ENCODE measurements around the gene DGKB.

Gene DGKB

DNA sequence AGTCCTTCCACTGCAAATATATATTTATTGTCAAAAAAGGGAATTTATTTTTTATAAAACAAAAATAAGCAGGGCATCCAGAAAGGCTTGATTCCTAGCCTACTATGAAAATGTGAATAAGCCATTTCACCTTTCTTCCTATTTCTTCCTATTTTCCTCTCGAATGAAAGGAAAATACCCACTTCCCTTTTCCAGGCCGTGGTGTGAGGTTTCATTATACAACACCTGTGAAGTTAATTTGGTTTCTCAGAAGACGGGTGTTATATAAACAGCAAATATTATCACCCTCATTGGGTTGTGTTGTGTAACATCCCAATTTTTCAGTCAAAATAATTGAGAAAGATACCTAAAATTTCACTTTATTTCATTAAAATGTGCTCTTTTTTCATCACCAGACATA lies 214.3 kb downstream of the DGKB start:
- no peak for DNase-seq (ENCODE audit: low read depth, low spot score)

DNA sequence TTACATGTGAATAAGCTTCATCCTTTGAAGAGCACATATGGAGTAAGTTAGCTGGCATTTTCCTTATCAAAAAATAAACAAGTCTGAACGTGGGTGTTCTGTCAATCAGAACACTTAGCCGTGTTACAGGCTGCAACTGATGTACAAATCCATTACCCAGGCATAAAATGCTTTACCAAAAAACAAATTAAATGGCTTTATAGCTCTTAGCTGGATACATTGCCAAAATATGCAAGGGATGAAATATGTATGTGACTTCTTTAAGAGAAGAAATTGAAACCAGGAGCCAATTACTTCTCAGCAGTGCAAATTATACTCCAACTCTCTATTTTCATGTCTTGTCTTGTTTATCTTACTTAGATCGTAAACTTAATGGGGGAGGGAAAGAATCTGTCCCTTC lies 214.8 kb downstream of the DGKB start:
- DNase-seq (ENCODE audit: low read depth, low spot score) = no peak

DNA sequence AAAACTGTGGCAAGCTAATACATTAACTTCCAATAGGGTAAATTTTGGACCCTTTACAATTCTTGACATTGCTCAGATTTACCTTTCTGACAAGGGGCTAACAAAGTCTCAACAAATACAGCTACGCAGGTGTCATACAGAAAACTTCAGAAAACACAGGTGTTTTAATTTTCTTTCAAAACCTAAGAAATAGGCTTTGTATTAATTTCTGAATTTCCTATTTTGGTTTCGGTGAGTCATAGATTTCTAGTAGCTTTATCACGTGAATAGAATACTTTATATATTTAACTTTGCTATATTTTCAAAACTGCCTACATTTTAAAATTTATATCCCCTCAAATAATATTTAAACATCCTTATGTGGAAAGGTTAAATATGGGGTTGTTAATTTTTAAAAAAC lies 215.3 kb downstream of the DGKB start:
- no peak for DNase-seq (ENCODE audit: low read depth, low spot score)

DNA sequence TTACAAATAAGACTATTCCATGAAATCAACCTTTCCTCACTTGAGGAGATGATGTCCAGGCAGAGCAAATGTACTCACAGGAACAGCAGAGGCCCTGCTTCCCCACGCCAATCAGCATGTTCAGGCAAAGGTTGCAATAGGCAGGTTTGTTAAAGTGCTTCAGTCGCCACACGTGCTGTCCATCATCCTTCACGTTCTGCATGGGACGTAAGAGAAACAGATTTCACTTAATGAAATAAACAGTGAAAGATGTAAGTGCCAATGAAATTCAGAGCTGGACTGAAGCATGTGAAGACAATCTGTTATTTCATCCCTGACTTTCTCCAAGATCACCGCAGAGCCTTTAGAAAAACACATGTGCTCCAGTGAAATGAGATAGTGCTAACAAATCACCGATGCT lies 217.4 kb downstream of the DGKB start:
- DNase-seq (ENCODE audit: low read depth, low spot score) = no peak

DNA sequence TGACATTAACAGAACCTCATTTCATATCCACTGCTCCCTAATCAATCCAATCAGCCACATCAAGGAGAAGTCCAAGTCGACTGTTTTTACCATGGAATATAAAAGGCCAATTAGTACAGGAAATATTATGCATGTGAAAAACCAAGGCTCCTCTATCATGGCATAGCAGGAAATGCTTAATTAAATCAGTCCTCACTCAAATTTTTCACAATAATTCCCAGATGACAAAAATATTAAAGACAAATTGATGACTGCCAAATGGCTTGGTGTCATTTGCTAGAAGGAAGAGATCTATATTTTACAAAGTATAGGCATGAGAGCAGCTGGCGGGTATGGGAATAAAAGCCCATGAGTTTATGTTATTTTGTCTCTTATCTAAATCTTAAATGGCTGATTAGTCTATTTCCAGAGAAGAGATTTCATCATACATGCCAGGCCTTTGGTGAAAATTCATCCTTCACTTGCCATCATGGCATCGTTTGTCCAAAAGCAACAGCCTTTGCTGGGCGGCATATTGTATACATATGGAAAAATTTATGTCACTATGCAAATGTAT lies 219.6 kb downstream of the DGKB start:
- no peak for DNase-seq (ENCODE audit: low read depth, low spot score)

DNA sequence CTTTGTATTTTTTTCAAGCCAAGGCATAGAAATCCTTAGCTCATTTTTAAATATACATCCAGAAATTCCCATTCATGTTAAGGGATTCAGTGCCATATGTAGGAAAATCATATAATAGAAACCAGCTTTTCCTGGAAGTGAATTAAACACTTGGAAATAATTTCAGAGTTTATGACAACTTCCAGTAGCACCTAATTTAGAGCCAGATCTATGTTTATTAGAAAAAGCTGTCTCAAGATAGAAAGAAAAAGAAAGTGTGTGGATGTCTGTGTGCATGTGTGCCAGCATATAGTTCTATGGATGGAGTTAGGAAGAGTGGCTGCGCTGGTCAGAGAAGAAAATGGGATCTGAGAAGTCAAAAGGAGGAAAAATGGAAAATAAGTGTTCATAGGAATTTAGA lies 225.7 kb downstream of the DGKB start:
- no peak for DNase-seq (ENCODE audit: low read depth, low spot score)

DNA sequence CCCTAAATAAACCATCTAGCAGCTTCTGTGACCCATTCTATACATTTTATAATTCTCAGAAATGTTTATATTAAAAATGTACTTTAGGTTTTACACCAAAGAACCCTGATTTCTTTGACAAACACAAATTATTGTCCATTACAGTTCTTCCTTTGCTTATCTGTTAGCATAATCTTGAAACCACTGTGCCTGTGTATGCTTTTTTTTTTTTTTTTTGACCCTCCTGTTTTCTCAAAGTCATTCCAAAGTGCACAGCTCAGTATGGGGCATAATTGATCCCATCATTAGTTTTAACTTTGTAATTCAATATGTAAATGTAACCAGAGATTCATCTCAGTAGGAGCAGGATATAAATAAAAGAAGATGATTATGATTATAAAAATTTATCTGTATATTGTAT lies 229.3 kb downstream of the DGKB start:
- no peak for DNase-seq (ENCODE audit: low read depth, low spot score)

DNA sequence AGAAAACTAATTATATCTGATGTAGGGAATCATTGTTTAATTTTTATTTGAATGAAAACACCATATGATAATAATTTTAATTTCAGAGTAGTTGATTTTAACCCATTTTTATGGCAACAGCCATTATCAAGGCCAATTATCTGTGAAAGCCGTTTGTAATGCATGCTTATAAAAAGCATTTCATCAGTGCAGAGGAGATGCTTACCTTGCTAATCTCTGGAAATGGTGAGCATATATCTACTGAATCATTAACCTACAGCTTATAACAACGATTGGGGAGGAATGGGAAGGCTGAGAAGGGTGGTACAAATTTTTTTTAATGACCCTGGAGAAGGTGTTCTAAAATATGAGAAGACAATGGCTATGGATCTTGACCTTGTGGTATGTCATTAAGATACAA lies 235.6 kb downstream of the DGKB start:
- no peak for DNase-seq (ENCODE audit: low read depth, low spot score)

DNA sequence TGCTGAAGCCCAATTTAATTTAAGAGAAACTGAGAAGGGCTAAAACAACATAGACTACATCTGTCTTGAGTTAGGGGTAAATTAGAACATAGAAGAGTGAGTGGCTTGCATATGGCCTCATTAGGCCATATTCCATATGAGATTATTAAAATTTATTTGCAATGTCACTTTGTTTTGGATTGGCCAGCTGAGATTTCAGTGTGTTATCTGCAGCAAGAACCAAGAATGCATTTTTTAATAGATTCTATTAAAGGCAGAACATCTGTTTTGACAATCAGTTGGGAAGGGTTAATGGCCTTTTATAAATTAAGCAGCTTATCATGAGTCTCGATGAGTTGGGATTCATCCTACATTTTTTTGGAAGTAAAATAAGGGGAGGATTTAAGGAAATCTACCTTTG lies 236.2 kb downstream of the DGKB start:
- DNase-seq (ENCODE audit: low read depth, low spot score) = no peak

DNA sequence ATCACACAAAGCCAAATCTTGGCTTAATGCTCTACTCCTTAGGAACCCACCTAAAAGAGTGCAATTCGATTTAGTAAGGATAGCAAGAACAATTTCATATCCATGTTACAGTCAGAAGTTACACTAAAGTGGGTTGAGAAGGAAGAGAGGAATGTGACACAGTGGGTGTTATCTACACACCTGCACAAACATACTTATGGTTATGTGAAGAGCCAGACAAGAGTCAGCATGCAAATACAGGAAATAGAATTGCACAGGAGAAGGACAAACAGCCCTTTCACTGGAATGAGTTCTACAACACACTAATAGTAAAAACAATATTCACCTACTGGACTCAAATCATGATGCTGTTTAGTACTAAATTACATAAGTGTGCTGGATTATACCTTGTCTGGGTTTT lies 262.8 kb downstream of the DGKB start:
- no peak for DNase-seq (ENCODE audit: low read depth, low spot score)

DNA sequence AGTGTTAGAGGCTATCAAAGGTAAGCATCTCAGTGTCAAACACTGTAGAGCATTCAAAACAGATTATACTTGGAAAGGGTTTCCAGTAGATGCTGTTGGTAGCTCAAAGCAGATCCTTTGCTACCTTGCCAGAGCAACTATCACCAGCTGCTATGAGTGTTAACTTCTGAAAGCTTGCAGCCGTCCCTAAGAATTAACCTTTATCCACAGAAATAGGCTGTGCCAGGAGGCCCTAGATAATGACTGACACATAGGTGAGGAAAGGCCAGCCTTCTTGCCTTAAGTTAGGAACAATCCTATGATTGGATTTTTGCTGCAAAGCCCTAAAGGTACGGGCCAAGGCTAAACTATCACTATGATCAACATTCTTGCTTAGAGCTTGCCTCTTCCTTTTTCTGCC lies 263.2 kb downstream of the DGKB start:
- no peak for DNase-seq (ENCODE audit: low read depth, low spot score)

DNA sequence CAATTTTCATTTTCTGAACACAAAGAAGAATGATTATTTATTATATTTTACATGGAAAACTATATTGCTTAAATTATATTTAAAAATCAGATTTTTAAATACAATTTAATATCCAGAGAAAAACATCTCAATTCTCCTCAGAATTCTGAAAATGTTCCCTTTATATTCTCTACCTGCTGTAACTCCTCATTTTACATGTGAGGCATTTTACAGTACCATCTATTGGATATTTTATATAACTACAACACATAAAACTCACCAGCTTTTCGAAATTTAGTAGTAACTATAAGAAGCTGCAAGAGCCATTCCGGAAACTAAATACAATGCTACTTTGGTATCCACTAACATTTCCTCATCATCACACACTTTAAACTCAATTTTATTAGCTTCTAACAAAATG lies 264.6 kb downstream of the DGKB start:
- DNase-seq (ENCODE audit: low read depth, low spot score) = no peak

DNA sequence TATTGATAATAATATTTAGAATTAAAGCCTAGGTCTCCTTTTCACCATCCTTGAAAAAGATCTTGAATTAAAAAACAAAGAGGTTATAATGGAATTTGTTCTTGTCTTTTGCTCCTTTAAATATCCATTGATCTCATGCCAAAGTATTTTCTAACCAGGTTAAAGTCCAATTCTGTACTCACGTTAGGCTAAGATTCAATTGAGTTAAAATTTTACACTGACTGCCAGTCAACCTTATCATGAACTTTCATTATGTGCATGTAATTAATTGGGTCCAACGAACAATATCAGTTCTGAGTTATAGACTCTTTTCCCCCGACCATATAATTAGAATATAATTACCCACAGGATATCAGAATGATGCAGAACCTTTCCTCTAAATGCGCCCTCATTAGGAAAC lies 266.6 kb downstream of the DGKB start:
- no peak for DNase-seq (ENCODE audit: low read depth, low spot score)

DNA sequence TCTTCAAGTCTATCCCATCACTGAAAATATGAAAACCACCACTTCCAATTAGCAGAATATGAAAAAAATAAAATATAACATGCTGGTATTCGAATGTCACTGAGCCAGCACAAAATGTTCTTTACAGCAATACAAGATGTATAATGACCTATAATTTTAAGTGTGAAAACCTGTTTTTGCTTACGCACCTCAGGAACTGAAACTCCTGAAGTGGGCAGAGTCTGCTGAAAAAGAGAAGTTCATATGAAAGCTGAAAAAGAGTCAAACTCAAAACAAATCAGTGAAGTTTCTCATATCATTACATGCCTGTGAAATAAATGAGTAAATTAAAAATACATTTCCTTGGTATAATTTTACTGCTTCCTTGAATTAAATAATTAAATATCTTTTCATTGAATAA lies 272.5 kb downstream of the DGKB start:
- no peak for DNase-seq (ENCODE audit: low read depth, low spot score)

DNA sequence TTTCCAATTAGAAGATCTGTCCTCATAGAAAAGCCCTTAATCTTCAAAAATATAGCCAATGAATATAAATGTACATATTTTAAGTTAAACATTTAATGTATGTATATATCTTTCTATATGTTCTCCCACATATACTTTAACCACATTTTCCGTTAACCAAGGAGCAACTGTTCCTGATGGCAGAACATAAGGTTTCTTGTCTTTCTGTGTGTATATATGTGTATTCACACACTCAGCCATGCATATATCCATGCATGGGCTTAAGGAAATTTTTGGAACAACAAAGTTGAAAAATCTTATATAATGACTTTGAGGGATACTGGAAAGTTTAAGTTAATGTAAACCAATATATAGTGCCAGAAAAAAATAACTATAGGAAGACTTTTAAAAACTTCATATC lies 274.0 kb downstream of the DGKB start:
- no peak for DNase-seq (ENCODE audit: low read depth, low spot score)

DNA sequence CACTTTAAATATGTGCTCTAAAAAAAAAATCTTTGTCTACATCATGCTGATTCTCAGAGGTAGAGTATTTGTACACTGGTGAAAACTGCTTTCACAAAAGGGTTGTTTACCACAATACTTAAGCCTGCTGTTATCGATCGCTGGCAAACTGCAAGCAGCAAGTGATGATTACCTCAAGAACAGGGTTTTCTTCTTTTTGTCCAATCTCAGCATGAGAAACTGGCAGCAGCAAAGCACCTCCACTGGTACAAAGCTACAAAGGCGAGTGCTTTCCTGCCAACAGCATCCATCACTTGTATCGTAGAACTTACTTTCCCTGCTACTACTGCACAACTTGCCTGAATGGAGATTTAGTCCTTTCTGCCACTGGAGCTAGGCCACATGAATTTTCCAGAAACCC lies 276.5 kb downstream of the DGKB start:
- no peak for DNase-seq (ENCODE audit: low read depth, low spot score)

DNA sequence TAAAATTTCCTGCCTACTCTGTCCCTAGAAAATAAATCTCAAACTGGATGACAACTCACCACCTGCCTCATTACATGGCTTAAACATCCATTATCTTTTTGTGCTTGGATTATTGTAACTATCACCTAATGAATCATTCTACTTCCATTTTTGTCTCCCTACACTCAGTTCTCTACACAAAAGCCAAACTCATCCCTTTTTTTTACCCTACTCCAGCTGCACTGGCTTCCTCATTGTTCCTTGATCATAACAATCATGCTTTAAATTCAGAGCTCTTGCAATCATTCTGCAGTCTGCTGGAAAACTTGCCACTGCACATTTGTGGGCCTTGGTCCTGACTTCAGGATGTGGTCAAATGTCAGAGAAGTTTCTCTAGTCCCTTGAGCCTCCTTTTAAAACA lies 280.0 kb downstream of the DGKB start:
- no peak for DNase-seq (ENCODE audit: low read depth, low spot score)

DNA sequence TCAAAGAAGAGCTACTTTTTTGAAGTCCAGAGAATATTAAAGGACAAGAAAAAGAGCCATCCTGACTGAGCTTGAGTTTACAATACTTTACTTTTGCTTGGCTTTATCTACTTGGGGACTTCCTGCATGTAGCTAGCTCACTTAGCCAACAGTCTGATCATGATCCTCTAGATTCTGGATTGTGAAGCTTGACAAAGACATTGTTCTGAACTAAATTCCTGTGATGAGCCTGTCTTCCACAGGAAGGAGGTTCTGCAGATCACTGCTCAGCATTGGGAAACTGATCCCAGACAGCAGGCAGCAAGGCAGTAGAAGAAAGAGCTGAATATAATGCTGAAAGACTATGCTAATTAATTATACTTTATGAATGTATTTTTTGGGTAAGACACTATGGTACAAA lies 296.4 kb downstream of the DGKB start:
- peak; percentile 2 for DNase-seq (ENCODE audit: low read depth, low spot score)

DNA sequence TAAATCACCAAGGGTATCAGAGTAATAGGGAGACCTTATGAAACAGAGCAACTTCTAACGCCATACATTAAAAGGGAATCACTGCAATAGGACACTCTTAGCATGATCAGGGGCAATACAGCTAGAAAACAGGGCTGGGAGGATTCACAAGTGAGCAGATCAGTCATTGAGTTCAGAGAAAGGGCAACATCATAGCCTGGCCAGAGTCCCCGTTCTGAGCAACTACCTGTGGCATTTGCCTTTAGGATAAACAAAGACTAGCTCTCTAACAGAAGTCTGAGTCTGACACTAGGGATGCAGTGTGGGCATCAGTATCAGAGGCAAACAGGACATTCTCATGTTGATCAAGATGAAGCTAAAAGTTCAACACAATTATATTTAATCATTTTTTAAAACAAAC lies 297.9 kb downstream of the DGKB start:
- DNase-seq (ENCODE audit: low read depth, low spot score) = no peak

DNA sequence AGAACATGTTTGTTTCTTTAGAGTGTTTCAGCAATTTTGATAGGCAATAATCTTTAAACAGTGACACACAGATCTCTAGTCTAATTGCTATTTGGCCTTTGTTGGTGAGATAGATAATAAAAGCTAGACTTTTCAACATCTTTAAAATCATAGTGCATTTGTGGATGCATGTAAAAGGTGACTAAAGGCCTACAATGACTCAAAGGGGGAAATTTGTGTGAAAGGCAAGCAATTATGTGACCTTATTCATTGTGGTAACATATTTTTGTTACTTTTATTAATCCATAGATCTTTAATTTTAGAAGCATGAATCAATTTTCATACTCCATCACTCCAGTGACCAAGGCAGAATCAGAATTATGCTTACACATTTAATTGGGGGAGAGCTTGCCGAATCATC lies 299.7 kb downstream of the DGKB start:
- no peak for DNase-seq (ENCODE audit: low read depth, low spot score)

DNA sequence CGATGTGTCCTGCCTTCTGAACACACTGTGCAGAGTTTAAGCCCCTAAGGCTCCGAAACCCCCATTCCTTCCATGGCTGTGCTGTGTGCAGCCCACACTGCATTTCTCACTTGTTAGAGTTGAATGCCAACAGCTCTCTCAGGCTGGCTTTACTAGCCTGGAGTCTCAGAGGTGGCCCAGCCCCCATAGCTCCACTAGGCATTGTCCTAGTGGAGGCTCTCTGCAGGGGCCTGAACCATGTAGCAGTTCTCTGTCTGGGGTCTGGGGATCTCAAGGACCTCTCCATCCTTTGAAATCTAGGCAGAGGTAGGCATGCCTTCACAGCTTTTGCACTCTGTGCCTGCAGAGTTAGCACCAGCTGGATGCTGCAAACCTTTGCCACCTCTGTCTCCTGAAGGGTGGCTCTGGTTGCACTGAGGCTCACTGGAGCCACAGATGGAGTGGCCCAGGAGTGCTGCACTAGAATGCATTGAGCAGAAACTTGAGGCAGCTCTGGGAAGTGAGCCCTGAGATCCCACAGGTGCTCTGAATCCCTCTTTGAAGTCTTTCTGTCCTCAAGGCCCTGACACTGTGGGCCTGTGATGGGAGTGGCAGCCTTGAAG lies 301.7 kb downstream of the DGKB start:
- no peak for DNase-seq (ENCODE audit: low read depth, low spot score)

DNA sequence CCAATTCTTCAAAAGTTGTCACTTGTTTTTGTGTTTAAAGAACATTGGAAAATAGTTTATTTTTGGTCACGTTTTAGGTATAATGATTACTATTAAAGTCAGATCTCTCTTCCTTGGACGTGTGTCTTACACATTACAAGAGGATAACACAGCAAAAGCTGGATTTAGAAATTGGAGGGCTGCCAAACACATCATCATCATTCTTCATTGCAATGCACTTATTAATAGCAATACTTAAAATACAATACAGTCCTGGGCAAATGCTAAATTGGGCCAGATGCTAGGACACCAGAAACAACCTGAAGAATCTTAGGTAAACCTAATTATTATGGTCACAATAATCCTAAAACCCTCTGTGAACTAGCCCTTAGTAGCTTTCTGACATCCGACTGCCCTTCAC lies 303.6 kb downstream of the DGKB start:
- no peak for DNase-seq (ENCODE audit: low read depth, low spot score)

DNA sequence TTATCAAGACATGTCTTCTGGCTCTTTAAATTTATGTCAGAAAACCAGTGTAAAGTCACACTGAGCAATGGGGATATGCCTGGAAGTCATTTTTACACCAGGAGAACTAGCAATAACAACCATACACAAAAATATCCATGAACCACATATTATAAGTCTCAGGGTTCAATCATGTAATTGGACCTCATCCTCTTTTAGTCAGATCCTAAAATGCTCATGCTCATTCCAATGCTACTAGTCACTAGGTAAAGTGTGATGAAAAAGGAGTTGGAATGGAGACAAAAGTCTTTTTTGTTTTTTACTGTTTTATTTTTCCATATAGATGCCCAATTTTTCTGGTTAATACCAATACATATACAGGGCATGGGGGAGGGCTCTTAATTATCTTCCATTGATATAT lies 306.1 kb downstream of the DGKB start:
- no peak for DNase-seq (ENCODE audit: low read depth, low spot score)

DNA sequence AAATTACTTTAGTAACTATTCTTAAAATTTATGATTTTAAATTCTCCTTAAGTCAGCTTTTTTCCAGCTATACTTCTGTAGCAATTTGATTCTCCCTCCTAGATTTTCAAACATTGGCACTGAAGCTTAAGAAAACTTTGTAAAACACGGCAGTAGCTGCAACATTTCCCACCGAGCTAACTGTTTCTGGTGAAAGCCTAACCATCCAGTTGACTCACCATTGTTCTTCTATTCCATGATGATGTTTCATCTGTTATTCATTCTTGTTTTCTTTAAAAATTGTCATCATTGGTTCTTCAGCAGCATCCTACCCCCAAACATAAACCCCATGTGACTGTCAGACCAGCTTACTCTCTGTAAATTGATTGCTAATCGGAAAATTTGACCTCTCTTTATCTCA lies 312.3 kb downstream of the DGKB start:
- DNase-seq (ENCODE audit: low read depth, low spot score) = no peak

All from iPS DF 19.7 (cell line).